Activated naive CD4-positive, alpha-beta T cell treated with anti-CD3 and anti-CD28 coated beads for 36 hours (primary cell): ENCODE results near the gene RUNX3. TPM values are rescaled to one million over a fixed set of nuclear protein-coding genes. Genes with fewer than 3 reads are reported as not detected.
"Not testable (repeated sequence)": the region's sequence is repeated elsewhere in the genome, so short reads cannot be mapped to it uniquely, and the experiment has no call there.

ENCODE experiments used
- CTCF ChIA-PET: fragments of 350-600 bp; sonication (Branson Sonifier 250); formaldehyde crosslinking; loops from one replicate; lab custom pipeline; 2021; ENCODE audit warnings: antibody characterized with exemption; lab: Charles Lee
- DNase-seq: peaks from one replicate; pipeline ENCODE4 v3.0.0-alpha.2; 2020
- H3K27ac Mint-ChIP-seq: one replicate; pipeline ENCODE4 v1.8.0; 2021; ENCODE audit warnings: mild to moderate bottlenecking, mixed read lengths
- H3K27me3 Mint-ChIP-seq: one replicate; pipeline ENCODE4 v1.8.0; 2021; ENCODE audit warnings: low read depth, mixed read lengths
- H3K36me3 Mint-ChIP-seq: one replicate; pipeline ENCODE4 v1.8.0; 2021; ENCODE audit warnings: low read depth, mixed read lengths
- H3K4me1 Mint-ChIP-seq: one replicate; pipeline ENCODE4 v1.8.0; 2021; ENCODE audit warnings: low read depth, mixed read lengths
- H3K4me3 Mint-ChIP-seq: one replicate; pipeline ENCODE4 v1.8.0; 2021; ENCODE audit warnings: mild to moderate bottlenecking, moderate library complexity, mixed read lengths
- H3K9me3 Mint-ChIP-seq: one replicate; pipeline ENCODE4 v1.8.0; 2021; ENCODE audit warnings: mixed read lengths
- intact Hi-C: fragments of 100-400 bp; cut with micrococcal nuclease; formaldehyde crosslinking; loops from one replicate; pipeline ENCODE4 v1.15.1; 2023
- total RNA-seq, 2 experiments: library from RNA; stranded (reverse); gene quantifications; one replicate each; pipeline ENCODE4 v1.2.3, GENCODE V29; 2021

RUNX3 gene
- total RNA-seq, 2 experiments from 2014 or later, result 72.3 to 83.8 TPM

- CTCF ChIA-PET, result not testable (repeated sequence)
Observed at GRCh38 chr1:24891367-24891766, 38.7 kb downstream of the RUNX3 start.

GRCh38 chr1:24890887-24891286 lies 39.2 kb downstream of the RUNX3 start:
- Mint-ChIP-seq H3K27ac (no peak overlapping the region), H3K4me1 (no peaks in the 10 kb centered on the region), H3K4me3 (no peak overlapping the region), H3K36me3 (peaks cover 5% of the 10 kb centered on the region), H3K27me3 (no peaks in the 10 kb centered on the region), H3K9me3 (peaks cover 13% of the 10 kb centered on the region)
- no peak for DNase-seq
- CTCF ChIA-PET, result no interaction called here
- intact Hi-C loops, result no loop called here

More at GRCh38 chr1:24891367-24891766, 38.7 kb downstream of the RUNX3 start:
- H3K9me3 Mint-ChIP-seq, result peaks cover 13% of the 10 kb centered on the region
- intact Hi-C loops, H3K27me3 Mint-ChIP-seq, H3K4me1 Mint-ChIP-seq, H3K36me3 Mint-ChIP-seq, H3K27ac Mint-ChIP-seq, DNase-seq, H3K4me3 Mint-ChIP-seq: not testable (repeated sequence)

- CTCF ChIA-PET, result interaction anchor here (1.2 kb wide), 1 partner anchor 41 kb away, joined by 4 read pairs; no protein-coding TSS in a partner anchor
Observed at GRCh38 chr1:24888971-24889676, 41.0 kb downstream of the RUNX3 start.

GRCh38 chr1:24888061-24888970 lies 41.8 kb downstream of the RUNX3 start:
- no peak overlapping the region for H3K4me3 Mint-ChIP-seq
- peaks cover 21% of the 10 kb centered on the region for H3K9me3 Mint-ChIP-seq
- H3K27ac Mint-ChIP-seq, result no peak overlapping the region
- CTCF ChIA-PET, result interaction anchor here (0.6 to 1.2 kb wide), 2 partner anchors 53 to 211 kb away, joined by 3 read pairs; no protein-coding TSS in a partner anchor
- DNase-seq, result no peak
- H3K27me3 Mint-ChIP-seq, result no peaks in the 10 kb centered on the region
- no peaks in the 10 kb centered on the region for H3K4me1 Mint-ChIP-seq
- H3K36me3 Mint-ChIP-seq, result peaks cover 7% of the 10 kb centered on the region
- intact Hi-C loops, result no loop called here

More at GRCh38 chr1:24888971-24889676, 41.0 kb downstream of the RUNX3 start:
- Mint-ChIP-seq H3K36me3 (peaks cover 7% of the 10 kb centered on the region), H3K4me3 (no peak overlapping the region), H3K4me1 (no peaks in the 10 kb centered on the region), H3K27ac (no peak overlapping the region), H3K27me3 (no peaks in the 10 kb centered on the region), H3K9me3 (peaks cover 20% of the 10 kb centered on the region)
- no peak for DNase-seq
- intact Hi-C loops, result no loop called here

DNA sequence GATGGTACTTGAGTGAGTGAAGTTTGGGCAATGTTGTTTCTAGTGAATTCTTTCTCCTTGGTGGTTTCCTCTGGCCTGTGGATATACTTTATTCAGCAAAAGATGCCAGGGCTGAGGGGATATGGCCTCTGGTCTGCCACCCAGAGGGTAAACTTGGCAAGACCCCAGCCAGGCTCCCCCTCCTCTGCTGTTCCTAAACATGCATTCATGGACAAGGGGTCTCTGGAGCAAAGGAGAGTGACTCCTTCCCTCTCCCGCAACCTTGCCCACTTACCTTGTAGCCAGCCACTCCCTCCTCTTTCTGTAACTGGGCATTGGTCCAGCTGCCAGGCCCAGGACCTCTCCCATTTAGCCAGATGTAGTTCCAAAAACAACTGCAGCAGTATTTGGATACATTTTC lies 43.8 kb downstream of the RUNX3 start:
- CTCF ChIA-PET, result interaction anchor here (1.6 kb wide), 1 partner anchor 320 kb away, joined by 3 read pairs; no protein-coding TSS in a partner anchor
- peaks cover 2% of the 10 kb centered on the region for H3K36me3 Mint-ChIP-seq
- no peak overlapping the region for H3K4me3 Mint-ChIP-seq
- intact Hi-C loops, result no loop called here
- H3K4me1 Mint-ChIP-seq, result no peaks in the 10 kb centered on the region
- DNase-seq, result no peak
- peaks cover 8% of the 10 kb centered on the region for H3K9me3 Mint-ChIP-seq
- no peaks in the 10 kb centered on the region for H3K27me3 Mint-ChIP-seq
- H3K27ac Mint-ChIP-seq, result no peak overlapping the region

GRCh38 chr1:24884751-24885150 lies 45.3 kb downstream of the RUNX3 start:
- peaks cover 8% of the 10 kb centered on the region for H3K9me3 Mint-ChIP-seq
- CTCF ChIA-PET, result interaction anchor here (0.6 to 0.7 kb wide), 2 partner anchors 48 to 55 kb away, joined by 3 to 4 read pairs; no protein-coding TSS in a partner anchor
- intact Hi-C loops, result no loop called here
- H3K4me3 Mint-ChIP-seq, result no peak overlapping the region
- DNase-seq, result no peak
- no peak overlapping the region for H3K27ac Mint-ChIP-seq
- H3K4me1 Mint-ChIP-seq, result no peaks in the 10 kb centered on the region
- no peaks in the 10 kb centered on the region for H3K27me3 Mint-ChIP-seq
- H3K36me3 Mint-ChIP-seq, result peaks cover 2% of the 10 kb centered on the region

GRCh38 chr1:24881034-24881433 lies 49.0 kb downstream of the RUNX3 start:
- intact Hi-C loops, result no loop called here
- Mint-ChIP-seq H3K36me3 (peaks cover 2% of the 10 kb centered on the region), H3K27me3 (no peaks in the 10 kb centered on the region), H3K27ac (no peak overlapping the region), H3K4me1 (no peaks in the 10 kb centered on the region), H3K9me3 (peaks cover 8% of the 10 kb centered on the region), H3K4me3 (no peak overlapping the region)
- CTCF ChIA-PET, result no interaction called here
- DNase-seq, result no peak

GRCh38 chr1:24878775-24879742 lies 51.0 kb downstream of the RUNX3 start:
- no peaks in the 10 kb centered on the region for H3K9me3 Mint-ChIP-seq
- DNase-seq, result no peak
- no peaks in the 10 kb centered on the region for H3K4me1 Mint-ChIP-seq
- intact Hi-C loops, result no loop called here
- no peaks in the 10 kb centered on the region for H3K36me3 Mint-ChIP-seq
- H3K4me3 Mint-ChIP-seq, result no peak overlapping the region
- H3K27ac Mint-ChIP-seq, result no peak overlapping the region
- H3K27me3 Mint-ChIP-seq, result no peaks in the 10 kb centered on the region
- CTCF ChIA-PET, result no interaction called here

GRCh38 chr1:24878045-24878444 lies 52.0 kb downstream of the RUNX3 start:
- Mint-ChIP-seq H3K36me3 (no peaks in the 10 kb centered on the region), H3K4me1 (no peaks in the 10 kb centered on the region), H3K27ac (no peak overlapping the region), H3K27me3 (no peaks in the 10 kb centered on the region), H3K9me3 (no peaks in the 10 kb centered on the region), H3K4me3 (no peak overlapping the region)
- intact Hi-C loops, result no loop called here
- CTCF ChIA-PET, result no interaction called here
- DNase-seq, result no peak

GRCh38 chr1:24875991-24876506 lies 54.0 kb downstream of the RUNX3 start:
- H3K27me3 Mint-ChIP-seq, result no peaks in the 10 kb centered on the region
- CTCF ChIA-PET, result no interaction called here
- intact Hi-C loops, result no loop called here
- no peaks in the 10 kb centered on the region for H3K36me3 Mint-ChIP-seq
- no peaks in the 10 kb centered on the region for H3K9me3 Mint-ChIP-seq
- no peak for DNase-seq
- H3K4me1 Mint-ChIP-seq, result peaks cover 1% of the 10 kb centered on the region
- H3K4me3 Mint-ChIP-seq, result no peak overlapping the region
- no peak overlapping the region for H3K27ac Mint-ChIP-seq

DNA sequence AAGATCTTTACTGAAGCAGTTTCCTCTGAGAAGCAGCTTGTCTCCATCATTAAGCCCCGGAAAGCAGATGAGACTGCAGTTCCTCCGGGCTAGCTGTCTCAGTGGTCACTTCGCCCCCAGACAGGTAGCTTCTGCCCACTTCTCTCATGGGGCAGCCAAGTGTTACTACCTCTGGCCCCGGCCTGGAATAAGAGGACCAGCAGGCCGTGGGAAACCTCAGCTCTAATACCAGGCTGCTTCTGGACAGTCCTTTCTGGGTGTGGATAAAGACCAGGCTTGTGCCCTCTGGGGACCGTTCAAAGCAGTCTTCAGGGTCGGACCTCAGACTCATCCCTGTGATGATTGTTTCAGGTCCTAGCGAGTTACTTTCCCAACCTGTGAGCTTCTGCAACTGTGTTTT lies 54.8 kb downstream of the RUNX3 start:
- H3K4me1 Mint-ChIP-seq, result peaks cover 7% of the 10 kb centered on the region
- intact Hi-C loops, result no loop called here
- H3K36me3 Mint-ChIP-seq, result no peaks in the 10 kb centered on the region
- no peaks in the 10 kb centered on the region for H3K27me3 Mint-ChIP-seq
- H3K27ac Mint-ChIP-seq, result no peak overlapping the region
- no peaks in the 10 kb centered on the region for H3K9me3 Mint-ChIP-seq
- CTCF ChIA-PET, result interaction anchor here (0.6 kb wide), 1 partner anchor 197 kb away, joined by 3 read pairs; no protein-coding TSS in a partner anchor
- DNase-seq, result no peak
- H3K4me3 Mint-ChIP-seq, result no peak overlapping the region
